GM19395 (cell line): ENCODE results near the gene MARCO.
"Not testable (repeated sequence)": the region's sequence is repeated elsewhere in the genome, so short reads cannot be mapped to it uniquely, and the experiment has no call there.

Experiments
- ATAC-seq: cut with Tn5 transposase; IDR thresholded peaks from one replicate; pipeline ENCODE4 v1.9.1; 2021; ENCODE audit warnings: mild to moderate bottlenecking, moderate library complexity; ENCODE audit not compliant: unreplicated experiment

The MARCO gene

GRCh38 chr2:119028327-119029174 is 86.6 kb downstream of the MARCO start:
- ATAC-seq: no peak

GRCh38 chr2:119029297-119029696 is 87.3 kb downstream of the MARCO start:
- ATAC-seq: no peak

- not testable (repeated sequence) for ATAC-seq
Measured at GRCh38 chr2:119037922-119038321, 95.9 kb downstream of the MARCO start.

- ATAC-seq: no peak
Measured at GRCh38 chr2:119040730-119041129, 98.7 kb downstream of the MARCO start.
